ENCODE measurements around the gene STK31. TPM values are rescaled to one million over a fixed set of nuclear protein-coding genes. Genes with fewer than 3 reads are reported as not detected.
"Not testable (repeated sequence)": the region's sequence is repeated elsewhere in the genome, so short reads cannot be mapped to it uniquely, and the experiment has no call there.

STK31 gene
- total RNA-seq, 1 experiment from 2014 or later: 0.15 TPM

GRCh38 chr7:23791721-23792120 is 81.7 kb downstream of the STK31 start:
- no peak overlapping the region for H3K9ac ChIP-seq (ENCODE audit: low read length)

GRCh38 chr7:23802720-23803397 is 92.8 kb downstream of the STK31 start:
- Histone ChIP-seq H3K9ac (ENCODE audit: low read length) (no peak overlapping the region), H3K9me2 (replicated peaks; ENCODE audit: insufficient read depth, low read length) (no peaks in the 10 kb centered on the region), H3K4me1 (ENCODE audit: low read length) (no peaks in the 10 kb centered on the region), H3K4me3 (ENCODE audit: low read length) (no peak overlapping the region), H3K36me3 (ENCODE audit: insufficient read depth, low read length) (no peaks in the 10 kb centered on the region), H2AFZ (ENCODE audit: low read length) (no peak overlapping the region), H3K79me2 (ENCODE audit: low read length) (no peaks in the 10 kb centered on the region), H3K9me3 (ENCODE audit: low read length) (no peaks in the 10 kb centered on the region), H3K27ac (ENCODE audit: low read length) (no peak overlapping the region), H3K27me3 (ENCODE audit: low read length) (no peaks in the 10 kb centered on the region), H3K4me2 (ENCODE audit: low read depth, low read length, poor library complexity, severe bottlenecking) (no peak overlapping the region), H4K20me1 (ENCODE audit: insufficient read depth, low read depth, low read length) (no peaks in the 10 kb centered on the region)
- no peak for DNase-seq

More at GRCh38 chr7:23791721-23792120, 81.7 kb downstream of the STK31 start:
- Histone ChIP-seq H3K27me3 (ENCODE audit: low read length) (no peaks in the 10 kb centered on the region), H3K4me3 (ENCODE audit: low read length) (no peak overlapping the region), H3K4me1 (ENCODE audit: low read length) (no peaks in the 10 kb centered on the region), H3K79me2 (ENCODE audit: low read length) (no peaks in the 10 kb centered on the region), H3K36me3 (ENCODE audit: insufficient read depth, low read length) (no peaks in the 10 kb centered on the region), H3K4me2 (ENCODE audit: low read depth, low read length, poor library complexity, severe bottlenecking) (no peak overlapping the region), H3K27ac (ENCODE audit: low read length) (no peak overlapping the region), H3K9me2 (replicated peaks; ENCODE audit: insufficient read depth, low read length) (no peaks in the 10 kb centered on the region), H4K20me1 (ENCODE audit: insufficient read depth, low read depth, low read length) (no peaks in the 10 kb centered on the region), H3K9me3 (ENCODE audit: low read length) (peaks cover 6% of the 10 kb centered on the region; the same call in 1 of the 2 replicates), H2AFZ (ENCODE audit: low read length) (no peak overlapping the region)
- DNase-seq: no peak

GRCh38 chr7:23804707-23805106 is 94.7 kb downstream of the STK31 start:
- H2AFZ ChIP-seq (ENCODE audit: low read length): no peak overlapping the region
- DNase-seq: no peak
- no peaks in the 10 kb centered on the region for H3K9me2 ChIP-seq (replicated peaks; ENCODE audit: insufficient read depth, low read length)
- H3K27ac ChIP-seq (ENCODE audit: low read length): no peak overlapping the region
- no peak overlapping the region for H3K9ac ChIP-seq (ENCODE audit: low read length)
- H3K36me3 ChIP-seq (ENCODE audit: insufficient read depth, low read length): no peaks in the 10 kb centered on the region
- H3K79me2 ChIP-seq (ENCODE audit: low read length): no peaks in the 10 kb centered on the region
- H3K4me2 ChIP-seq (ENCODE audit: low read depth, low read length, poor library complexity, severe bottlenecking): no peak overlapping the region
- no peaks in the 10 kb centered on the region for H3K9me3 ChIP-seq (ENCODE audit: low read length)
- H4K20me1 ChIP-seq (ENCODE audit: insufficient read depth, low read depth, low read length): no peaks in the 10 kb centered on the region
- H3K27me3 ChIP-seq (ENCODE audit: low read length): no peaks in the 10 kb centered on the region
- H3K4me3 ChIP-seq (ENCODE audit: low read length): no peak overlapping the region
- no peaks in the 10 kb centered on the region for H3K4me1 ChIP-seq (ENCODE audit: low read length)

- H3K79me2 ChIP-seq (ENCODE audit: low read length): no peaks in the 10 kb centered on the region
- H3K4me2 ChIP-seq (ENCODE audit: low read depth, low read length, poor library complexity, severe bottlenecking): no peak overlapping the region
- no peak for DNase-seq
- no peaks in the 10 kb centered on the region for H3K4me1 ChIP-seq (ENCODE audit: low read length)
- no peak overlapping the region for H3K9ac ChIP-seq (ENCODE audit: low read length)
- H3K4me3 ChIP-seq (ENCODE audit: low read length): no peak overlapping the region
- H2AFZ ChIP-seq (ENCODE audit: low read length): no peak overlapping the region
- no peaks in the 10 kb centered on the region for H3K9me3 ChIP-seq (ENCODE audit: low read length)
- H3K27ac ChIP-seq (ENCODE audit: low read length): no peak overlapping the region
- H4K20me1 ChIP-seq (ENCODE audit: insufficient read depth, low read depth, low read length): no peaks in the 10 kb centered on the region
- H3K27me3 ChIP-seq (ENCODE audit: low read length): no peaks in the 10 kb centered on the region
- H3K9me2 ChIP-seq (replicated peaks; ENCODE audit: insufficient read depth, low read length): no peaks in the 10 kb centered on the region
- H3K36me3 ChIP-seq (ENCODE audit: insufficient read depth, low read length): no peaks in the 10 kb centered on the region
These were observed 98.4 kb downstream of the STK31 start for GRCh38 chr7:23808421-23808820.

GRCh38 chr7:23810099-23810498 is 100.1 kb downstream of the STK31 start:
- Histone ChIP-seq H3K9ac (ENCODE audit: low read length) (no peak overlapping the region), H3K4me1 (ENCODE audit: low read length) (no peaks in the 10 kb centered on the region), H3K36me3 (ENCODE audit: insufficient read depth, low read length) (no peaks in the 10 kb centered on the region), H4K20me1 (ENCODE audit: insufficient read depth, low read depth, low read length) (no peaks in the 10 kb centered on the region), H2AFZ (ENCODE audit: low read length) (no peak overlapping the region), H3K27me3 (ENCODE audit: low read length) (no peaks in the 10 kb centered on the region), H3K27ac (ENCODE audit: low read length) (no peak overlapping the region), H3K9me3 (ENCODE audit: low read length) (no peaks in the 10 kb centered on the region), H3K4me3 (ENCODE audit: low read length) (no peak overlapping the region), H3K4me2 (ENCODE audit: low read depth, low read length, poor library complexity, severe bottlenecking) (no peak overlapping the region), H3K9me2 (replicated peaks; ENCODE audit: insufficient read depth, low read length) (no peaks in the 10 kb centered on the region), H3K79me2 (ENCODE audit: low read length) (no peaks in the 10 kb centered on the region)
- DNase-seq: no peak

GRCh38 chr7:23811540-23811939 is 101.5 kb downstream of the STK31 start:
- Histone ChIP-seq H3K27me3 (ENCODE audit: low read length) (no peaks in the 10 kb centered on the region), H3K27ac (ENCODE audit: low read length) (no peak overlapping the region), H3K36me3 (ENCODE audit: insufficient read depth, low read length) (no peaks in the 10 kb centered on the region), H3K4me2 (ENCODE audit: low read depth, low read length, poor library complexity, severe bottlenecking) (no peak overlapping the region), H3K9me2 (replicated peaks; ENCODE audit: insufficient read depth, low read length) (no peaks in the 10 kb centered on the region), H4K20me1 (ENCODE audit: insufficient read depth, low read depth, low read length) (no peaks in the 10 kb centered on the region), H3K4me1 (ENCODE audit: low read length) (no peaks in the 10 kb centered on the region), H3K4me3 (ENCODE audit: low read length) (no peak overlapping the region), H3K79me2 (ENCODE audit: low read length) (no peaks in the 10 kb centered on the region), H3K9ac (ENCODE audit: low read length) (no peak overlapping the region), H3K9me3 (ENCODE audit: low read length) (no peaks in the 10 kb centered on the region), H2AFZ (ENCODE audit: low read length) (no peak overlapping the region)
- peak; percentile 62 for DNase-seq

GRCh38 chr7:23828125-23828524 is 118.1 kb downstream of the STK31 start:
- H2AFZ ChIP-seq (ENCODE audit: low read length); H4K20me1 ChIP-seq (ENCODE audit: insufficient read depth, low read depth, low read length); H3K27me3 ChIP-seq (ENCODE audit: low read length); H3K9ac ChIP-seq (ENCODE audit: low read length); H3K9me2 ChIP-seq (replicated peaks; ENCODE audit: insufficient read depth, low read length); H3K9me3 ChIP-seq (ENCODE audit: low read length); H3K4me3 ChIP-seq (ENCODE audit: low read length); H3K4me2 ChIP-seq (ENCODE audit: low read depth, low read length, poor library complexity, severe bottlenecking); H3K4me1 ChIP-seq (ENCODE audit: low read length); DNase-seq; H3K36me3 ChIP-seq (ENCODE audit: insufficient read depth, low read length); H3K79me2 ChIP-seq (ENCODE audit: low read length); H3K27ac ChIP-seq (ENCODE audit: low read length): not testable (repeated sequence)

GRCh38 chr7:23832733-23833132 is 122.7 kb downstream of the STK31 start:
- not testable (repeated sequence) for H3K9me3 ChIP-seq (ENCODE audit: low read length); H2AFZ ChIP-seq (ENCODE audit: low read length); H3K4me2 ChIP-seq (ENCODE audit: low read depth, low read length, poor library complexity, severe bottlenecking); H3K36me3 ChIP-seq (ENCODE audit: insufficient read depth, low read length); DNase-seq; H3K9ac ChIP-seq (ENCODE audit: low read length); H4K20me1 ChIP-seq (ENCODE audit: insufficient read depth, low read depth, low read length); H3K27ac ChIP-seq (ENCODE audit: low read length); H3K9me2 ChIP-seq (replicated peaks; ENCODE audit: insufficient read depth, low read length); H3K27me3 ChIP-seq (ENCODE audit: low read length); H3K4me1 ChIP-seq (ENCODE audit: low read length); H3K79me2 ChIP-seq (ENCODE audit: low read length); H3K4me3 ChIP-seq (ENCODE audit: low read length)

Measured in Karpas-422 (cell line).